MM.1S (cell line): Measurements from ENCODE around the gene F8.

Source experiments
- DNase-seq: peaks from one replicate; pipeline ENCODE4 v3.0.0-alpha.2; 2015
- H2AFZ ChIP-seq: fragments of 300-600 bp; sonication (generic); 2 replicates; pipeline ENCODE4 v1.6.0; 2016; ENCODE audit warnings: antibody characterized with exemption, low read length
- H3F3A ChIP-seq: fragments of 300-600 bp; sonication (generic); 2 replicates; pipeline ENCODE4 v1.6.1; 2016; ENCODE audit warnings: mild to moderate bottlenecking, antibody characterized with exemption, low read length, moderate library complexity, mixed read lengths; ENCODE audit not compliant: insufficient read depth
- H3K27ac ChIP-seq: fragments of 300-600 bp; sonication (generic); 2 replicates; pipeline ENCODE4 v1.5.1; 2016; ENCODE audit warnings: mild to moderate bottlenecking, low read length
- H3K27me3 ChIP-seq: fragments of 300-600 bp; sonication (generic); replicated peaks from 2 replicates; pipeline ENCODE4 v1.6.0; 2016; ENCODE audit warnings: low read length; ENCODE audit not compliant: insufficient read depth
- H3K36me3 ChIP-seq: fragments of 300-600 bp; sonication (generic); replicated peaks from 2 replicates; pipeline ENCODE4 v1.6.1; 2016; ENCODE audit warnings: mild to moderate bottlenecking, low read length, mixed read lengths; ENCODE audit not compliant: insufficient read depth
- H3K4me1 ChIP-seq: fragments of 300-600 bp; sonication (generic); 2 replicates; pipeline ENCODE4 v1.6.1; 2016; ENCODE audit warnings: low read length, mixed read lengths
- H3K4me2 ChIP-seq: fragments of 300-600 bp; sonication (generic); 2 replicates; pipeline ENCODE4 v1.6.0; 2016; ENCODE audit warnings: low read depth, low read length
- H3K4me3 ChIP-seq: fragments of 300-600 bp; sonication (generic); 2 replicates; pipeline ENCODE4 v1.5.1; 2016; ENCODE audit warnings: low read length, mixed read lengths
- H3K79me2 ChIP-seq: fragments of 300-600 bp; sonication (generic); 2 replicates; pipeline ENCODE4 v1.6.1; 2016; ENCODE audit warnings: mixed run types, low read length, mixed read lengths
- H3K9ac ChIP-seq: fragments of 300-600 bp; sonication (generic); 2 replicates; pipeline ENCODE4 v1.6.1; 2016; ENCODE audit warnings: low read length, mixed read lengths
- H3K9me2 ChIP-seq: fragments of 300-600 bp; sonication (generic); replicated peaks from 2 replicates; pipeline ENCODE4 v1.6.1; 2016; ENCODE audit warnings: mild to moderate bottlenecking, low read length, mixed read lengths; ENCODE audit not compliant: insufficient read depth
- H3K9me3 ChIP-seq: fragments of 300-600 bp; sonication (generic); replicated peaks from 2 replicates; pipeline ENCODE4 v1.6.1; 2016; ENCODE audit warnings: mild to moderate bottlenecking, low read length, mixed read lengths; ENCODE audit not compliant: insufficient read depth
- H4K20me1 ChIP-seq: fragments of 300-600 bp; sonication (generic); 2 replicates; pipeline ENCODE4 v1.6.1; 2016; ENCODE audit warnings: mild to moderate bottlenecking, low read length, moderate library complexity, mixed read lengths; ENCODE audit not compliant: insufficient read depth
- CTCF ChIP-seq: fragments of 300-600 bp; sonication (generic); IDR thresholded peaks from 2 replicates; pipeline ENCODE4 v1.5.1; 2016; ENCODE audit warnings: antibody characterized with exemption, low read length, mixed read lengths
- EZH2 ChIP-seq: fragments of 300-600 bp; sonication (generic); optimal IDR thresholded peaks from 2 replicates; pipeline ENCODE3; 2017; ENCODE audit warnings: low read depth, mild to moderate bottlenecking, antibody characterized with exemption, low read length, mixed read lengths
- EZH2phosphoT487 ChIP-seq: fragments of 300-600 bp; sonication (generic); IDR thresholded peaks from 2 replicates; pipeline ENCODE4 v1.6.1; 2018; ENCODE audit warnings: antibody characterized with exemption, low read length

Gene F8

GRCh38 chrX:155070663-155070974, 48.1 kb upstream of the F8 start:
- Histone ChIP-seq H3K9me2 (no peaks in the 10 kb centered on the region), H3K4me1 (peaks cover 5% of the 10 kb centered on the region; the same call in 1 of the 2 replicates), H3K9ac (peak overlapping the region; percentile 62), H3K27me3 (no peaks in the 10 kb centered on the region), H3K36me3 (no peaks in the 10 kb centered on the region), H3K27ac (peak overlapping the region; percentile 23; the same call in 1 of the 2 replicates), H3K4me3 (peak overlapping the region; percentile 66), H2AFZ (peak overlapping the region; percentile 69), H3K79me2 (peaks cover 26% of the 10 kb centered on the region), H3K9me3 (no peaks in the 10 kb centered on the region), H4K20me1 (no peaks in the 10 kb centered on the region), H3F3A (no peaks in the 10 kb centered on the region; the same call in 1 of the 2 replicates), H3K4me2 (peak overlapping the region; percentile 61)
- no peak for DNase-seq
- TF ChIP-seq CTCF (no peak), EZH2phosphoT487 (no peak), EZH2 (no peak)

GRCh38 chrX:155070038-155070437, 47.5 kb upstream of the F8 start:
- peak overlapping the region; percentile 61 for H3K4me2 ChIP-seq
- peak overlapping the region; percentile 62 for H3K9ac ChIP-seq
- H3K9me2 ChIP-seq: no peaks in the 10 kb centered on the region
- peaks cover 5% of the 10 kb centered on the region; the same call in 1 of the 2 replicates for H3K4me1 ChIP-seq
- no peak overlapping the region for H3K27ac ChIP-seq
- H3K36me3 ChIP-seq: no peaks in the 10 kb centered on the region
- no peaks in the 10 kb centered on the region for H4K20me1 ChIP-seq
- H2AFZ ChIP-seq: peak overlapping the region; percentile 69; the same call in 1 of the 2 replicates
- no peak for TF ChIP-seq EZH2
- TF ChIP-seq CTCF: no peak
- no peak for TF ChIP-seq EZH2phosphoT487
- H3K9me3 ChIP-seq: no peaks in the 10 kb centered on the region
- H3K4me3 ChIP-seq: peak overlapping the region; percentile 66
- H3K79me2 ChIP-seq: peaks cover 26% of the 10 kb centered on the region
- no peak for DNase-seq
- H3F3A ChIP-seq: no peaks in the 10 kb centered on the region; the same call in 1 of the 2 replicates
- H3K27me3 ChIP-seq: no peaks in the 10 kb centered on the region

- Histone ChIP-seq H3K27me3 (no peaks in the 10 kb centered on the region), H3K9me3 (no peaks in the 10 kb centered on the region), H3F3A (no peaks in the 10 kb centered on the region; the same call in 1 of the 2 replicates), H3K4me2 (peak overlapping the region; percentile 61; the same call in 1 of the 2 replicates), H4K20me1 (no peaks in the 10 kb centered on the region), H3K79me2 (peaks cover 26% of the 10 kb centered on the region), H3K27ac (no peak overlapping the region), H3K36me3 (no peaks in the 10 kb centered on the region), H3K4me3 (no peak overlapping the region), H3K9ac (no peak overlapping the region), H2AFZ (no peak overlapping the region), H3K4me1 (peaks cover 5% of the 10 kb centered on the region; the same call in 1 of the 2 replicates), H3K9me2 (no peaks in the 10 kb centered on the region)
- TF ChIP-seq EZH2 (no peak), EZH2phosphoT487 (no peak), CTCF (no peak)
- DNase-seq: no peak
These were observed 46.9 kb upstream of the F8 start for GRCh38 chrX:155069414-155069813.
